CD14-positive monocyte (primary cell): ENCODE data around the gene NDUFA13. TPM values are rescaled to one million over a fixed set of nuclear protein-coding genes. Genes with fewer than 3 reads are reported as not detected.

Source experiments
- DNase-seq, 3 donors: peaks; one replicate each; pipeline ENCODE4 v3.0.0-alpha.2; 2011 to 2022
- H2AFZ ChIP-seq: 2 replicates; pipeline ENCODE4 v1.6.0; 2012; ENCODE audit warnings: mild to moderate bottlenecking, low read depth, low read length, inconsistent platforms; ENCODE audit not compliant: insufficient read depth, poor library complexity, severe bottlenecking
- H3K27ac ChIP-seq, 2 donors: 1 replicate in 1 of 2; 2 replicates in 1 of 2; pipeline ENCODE4 v1.5.1; 2012 to 2013; ENCODE audit warnings: low read length in 2 of 2, control low read depth in 1 of 2, inconsistent platforms in 1 of 2, low read depth in 1 of 2, mild to moderate bottlenecking in 1 of 2
- H3K27me3 ChIP-seq, 2 donors: one replicate each; pipeline versions ENCODE4 v1.6.0 to v1.6.1; 2011 to 2013; ENCODE audit warnings: low read length in 2 of 2; ENCODE audit not compliant: control insufficient read depth in 2 of 2, insufficient read depth in 2 of 2
- H3K36me3 ChIP-seq, 2 donors: replicated peaks in 1 of 2; 1 replicate in 1 of 2; 2 replicates in 1 of 2; pipeline versions ENCODE4 v1.5.1 to v1.6.1; 2012 to 2013; ENCODE audit warnings: low read length in 2 of 2, control low read depth in 1 of 2, inconsistent platforms in 1 of 2, mild to moderate bottlenecking in 1 of 2; ENCODE audit not compliant: insufficient read depth in 2 of 2, control insufficient read depth in 1 of 2
- H3K4me1 ChIP-seq, 2 donors: 1 replicate in 1 of 2; 2 replicates in 1 of 2; pipeline versions ENCODE4 v1.5.1 to v1.6.1; 2012 to 2013; ENCODE audit warnings: low read length in 2 of 2, control low read depth in 1 of 2, inconsistent platforms in 1 of 2, mild to moderate bottlenecking in 1 of 2, moderate library complexity in 1 of 2; ENCODE audit not compliant: insufficient read depth in 2 of 2, control insufficient read depth in 1 of 2
- H3K4me2 ChIP-seq: replicated peaks from 2 replicates; pipeline ENCODE3; 2012; ENCODE audit warnings: low read length, moderate library complexity, mild to moderate bottlenecking; ENCODE audit not compliant: poor library complexity, severe bottlenecking; ENCODE audit errors: extremely low read depth
- H3K4me3 ChIP-seq, 3 experiments: fragments of 200-600 bp in 1 of 3; sonication (generic) in 1 of 3; replicated peaks in 1 of 3; 1 replicate in 2 of 3; 2 replicates in 1 of 3; pipeline ENCODE4 v1.5.1; 2011 to 2013; ENCODE audit warnings: low read length in 3 of 3, mild to moderate bottlenecking in 3 of 3, control low read depth in 2 of 3, low read depth in 2 of 3, inconsistent platforms in 1 of 3, moderate library complexity in 1 of 3
- H3K79me2 ChIP-seq: 2 replicates; pipeline ENCODE4 v1.6.0; 2012; ENCODE audit warnings: mild to moderate bottlenecking, control low read depth, inconsistent platforms, low read length, moderate library complexity; ENCODE audit not compliant: insufficient read depth
- H3K9ac ChIP-seq: 2 replicates; pipeline ENCODE4 v1.6.0; 2017; ENCODE audit warnings: low read length, mild to moderate bottlenecking; ENCODE audit not compliant: insufficient read depth, poor library complexity, severe bottlenecking
- H3K9me3 ChIP-seq, 2 donors: replicated peaks in 1 of 2; 1 replicate in 1 of 2; 2 replicates in 1 of 2; pipeline versions ENCODE4 v1.5.1 to v1.6.1; 2012 to 2013; ENCODE audit warnings: low read length in 2 of 2, control low read depth in 1 of 2; ENCODE audit not compliant: control insufficient read depth in 1 of 2, insufficient read depth in 1 of 2
- H4K20me1 ChIP-seq: 2 replicates; pipeline ENCODE4 v1.6.0; 2012; ENCODE audit warnings: mild to moderate bottlenecking, low read length, control low read depth, moderate library complexity; ENCODE audit not compliant: insufficient read depth
- H3K27ac Mint-ChIP-seq, 7 donors: one replicate each; pipeline ENCODE4 v1.8.0; 2020; ENCODE audit warnings: mild to moderate bottlenecking in 7 of 7, mixed read lengths in 7 of 7, moderate library complexity in 6 of 7, inconsistent platforms in 2 of 7
- H3K27me3 Mint-ChIP-seq, 3 donors: one replicate each; pipeline ENCODE4 v1.8.0; 2021 to 2022; ENCODE audit warnings: low read depth in 3 of 3, mild to moderate bottlenecking in 3 of 3, mixed read lengths in 3 of 3, moderate library complexity in 3 of 3, inconsistent platforms in 1 of 3
- H3K36me3 Mint-ChIP-seq, 2 donors: one replicate each; pipeline ENCODE4 v1.8.0; 2020; ENCODE audit warnings: mixed read lengths in 2 of 2, inconsistent platforms in 1 of 2, mild to moderate bottlenecking in 1 of 2
- H3K4me1 Mint-ChIP-seq: one replicate; pipeline ENCODE4 v1.8.0; 2020; ENCODE audit warnings: mild to moderate bottlenecking, mixed read lengths
- H3K4me3 Mint-ChIP-seq, 2 donors: one replicate each; pipeline ENCODE4 v1.8.0; 2020; ENCODE audit warnings: mild to moderate bottlenecking in 2 of 2, mixed read lengths in 2 of 2, moderate library complexity in 1 of 2
- H3K9me3 Mint-ChIP-seq, 7 donors: one replicate each; pipeline ENCODE4 v1.8.0; 2020 to 2022; ENCODE audit warnings: mixed read lengths in 7 of 7, mild to moderate bottlenecking in 6 of 7, moderate library complexity in 6 of 7, inconsistent platforms in 2 of 7
- CTCF ChIP-seq: fragments of 200-600 bp; IDR thresholded peaks from one replicate; pipeline ENCODE4 v1.8.0; 2022; ENCODE audit warnings: antibody characterized with exemption, mild to moderate bottlenecking
- WGBS: methylation state at CpG from one replicate; pipeline ENCODE4 v1.1.5; 2013; ENCODE audit warnings: missing lambda C conversion rate; ENCODE audit not compliant: insufficient coverage; 5-methylcytosine and 5-hydroxymethylcytosine counted together
- intact Hi-C, 2 donors: fragments of 100-400 bp; cut with micrococcal nuclease; formaldehyde crosslinking; loops; one replicate each; pipeline versions ENCODE4 v1.15.0 to v1.15.1; 2023
- polyA plus RNA-seq, 3 donors: library from polyadenylated mRNA; depleted of rRNA in 1 of 3; unstranded in 2 of 3; stranded (reverse) in 1 of 3; fragments of 300-500 nt in 2 of 3; fragments of >200 nt in 1 of 3; fragmentation: Illumina TruSeq in 2 of 3; gene quantifications; 1 replicate in 2 of 3; 2 replicates in 1 of 3; pipeline ENCODE4 v1.2.3, GENCODE V29; 2012 to 2021

Gene NDUFA13
- polyA plus RNA-seq, 3 donors: 86.7 to 433 (median 361) TPM

- Histone ChIP-seq H3K9me3 (peaks cover 0 to 17% of the 10 kb centered on the region in 2 donors), H3K4me1 (peaks cover 0 to 3% of the 10 kb centered on the region in 2 donors), H4K20me1 (no peaks in the 10 kb centered on the region), H3K4me2 (no peak overlapping the region), H2AFZ (peak overlapping the region; percentile 34), H3K9ac (no peak overlapping the region), H3K4me3 (no peak overlapping the region), H3K27me3 (no peaks in the 10 kb centered on the region), H3K36me3 (no peaks in the 10 kb centered on the region), H3K27ac (no peak overlapping the region), H3K79me2 (no peaks in the 10 kb centered on the region)
- Mint-ChIP-seq H3K27me3 (peaks cover 2 to 4% (median 3%) of the 10 kb centered on the region in 3 donors), H3K4me3 (no peak overlapping the region), H3K36me3 (no peaks in the 10 kb centered on the region), H3K9me3 (peaks cover 5 to 11% (median 9%) of the 10 kb centered on the region in 7 donors), H3K27ac (peak overlapping the region in 2 of 7 donors; percentile 21 to 50), H3K4me1 (peaks cover 6% of the 10 kb centered on the region)
- WGBS: 53% methylated on average over 10 of the region's 13 CpGs
- intact Hi-C loops: no loop called here
- no peak for TF ChIP-seq CTCF
- DNase-seq: peak; percentile 29 to 80 (median 41)
Measured at GRCh38 chr19:19548915-19549759, 33.1 kb downstream of the NDUFA13 start.

GRCh38 chr19:19549804-19550464 lies 33.9 kb downstream of the NDUFA13 start:
- Histone ChIP-seq H3K4me1 (peaks cover 0 to 3% of the 10 kb centered on the region in 2 donors), H4K20me1 (no peaks in the 10 kb centered on the region), H3K27ac (no peak overlapping the region), H2AFZ (no peak overlapping the region), H3K9ac (no peak overlapping the region), H3K27me3 (no peaks in the 10 kb centered on the region), H3K9me3 (peaks cover 0 to 11% of the 10 kb centered on the region in 2 donors), H3K79me2 (no peaks in the 10 kb centered on the region), H3K4me2 (no peak overlapping the region), H3K4me3 (no peak overlapping the region), H3K36me3 (no peaks in the 10 kb centered on the region)
- H3K36me3 Mint-ChIP-seq: no peaks in the 10 kb centered on the region
- peaks cover 5 to 8% (median 6%) of the 10 kb centered on the region in 7 donors for H3K9me3 Mint-ChIP-seq
- DNase-seq: peak in 2 of 3 donors; percentile 15 to 58
- intact Hi-C loops: no loop called here
- 81% methylated on average over 20 of the region's 23 CpGs for WGBS
- H3K4me1 Mint-ChIP-seq: peaks cover 6% of the 10 kb centered on the region
- H3K27ac Mint-ChIP-seq: peak overlapping the region in 1 of 7 donors; percentile 21
- TF ChIP-seq CTCF: no peak
- H3K27me3 Mint-ChIP-seq: peaks cover 2 to 4% (median 3%) of the 10 kb centered on the region in 3 donors
- H3K4me3 Mint-ChIP-seq: no peak overlapping the region
